Tibial nerve (tissue), 4 donors: ENCODE measurements around the gene STK33. TPM values are rescaled to one million over a fixed set of nuclear protein-coding genes. Genes with fewer than 3 reads are reported as not detected.

Experiments used
- DNase-seq, 2 donors: peaks; one replicate each; pipeline ENCODE4 v3.0.0-alpha.2; 2019; ENCODE audit warnings: low spot score in 2 of 2
- H3K27ac ChIP-seq, 4 donors: fragments of 200-600 bp; sonication (generic) in 3 of 4; one replicate each; pipeline ENCODE4 v1.5.1; 2017 to 2019; ENCODE audit warnings: mild to moderate bottlenecking in 1 of 4
- H3K27me3 ChIP-seq, 2 donors: fragments of 200-600 bp; sonication (generic) in 1 of 2; one replicate each; pipeline versions ENCODE4 v1.5.1 to v1.6.0; 2017 to 2019
- H3K36me3 ChIP-seq, 3 donors: fragments of 200-600 bp; sonication (generic); one replicate each; pipeline ENCODE4 v1.5.1; 2018 to 2019
- H3K4me1 ChIP-seq, 4 donors: fragments of 200-600 bp; sonication (generic) in 3 of 4; one replicate each; pipeline ENCODE4 v1.5.1; 2017 to 2019
- H3K4me3 ChIP-seq, 4 donors: fragments of 200-600 bp; sonication (generic) in 3 of 4; one replicate each; pipeline ENCODE4 v1.5.1; 2017 to 2019; ENCODE audit warnings: mild to moderate bottlenecking in 1 of 4, moderate library complexity in 1 of 4
- H3K9me3 ChIP-seq, 4 donors: fragments of 200-600 bp; sonication (generic) in 3 of 4; one replicate each; pipeline ENCODE4 v1.5.1; 2017 to 2019
- EP300 ChIP-seq, 2 donors: sonication (generic); formaldehyde crosslinking; IDR thresholded peaks; one replicate each; pipeline ENCODE4 v1.6.1; 2017; ENCODE audit warnings: antibody characterized with exemption in 2 of 2, mild to moderate bottlenecking in 1 of 2
- POLR2A ChIP-seq, 2 donors: fragments of 450-650 bp; IDR thresholded peaks; one replicate each; pipeline ENCODE4 v1.6.1; 2017; ENCODE audit warnings: antibody characterized with exemption in 2 of 2, mild to moderate bottlenecking in 2 of 2, moderate library complexity in 2 of 2
- WGBS, 2 donors: methylation state at CpG; one replicate each; pipeline ENCODE4 v1.1.5; 2018; 5-methylcytosine and 5-hydroxymethylcytosine counted together
- total RNA-seq, 4 donors: library from RNA; depleted of rRNA; stranded (reverse); fragments of >200 nt; gene quantifications; one replicate each; pipeline ENCODE4 v1.1.0, GENCODE V29; 2016
- TF ChIP-seq, protein P1 (sequence below), 5 experiments: fragments of 200-600 bp in 3 of 5; fragments of 450-650 bp in 2 of 5; sonication (generic) in 3 of 5; IDR thresholded peaks; one replicate each; pipeline ENCODE4 v1.5.1; 2016 to 2019; ENCODE audit warnings: antibody characterized with exemption in 5 of 5, mild to moderate bottlenecking in 3 of 5, moderate library complexity in 2 of 5

STK33 gene
- total RNA-seq, 4 donors from 2014 or later = 3.6 to 6.8 (median 5.0) TPM

DNA sequence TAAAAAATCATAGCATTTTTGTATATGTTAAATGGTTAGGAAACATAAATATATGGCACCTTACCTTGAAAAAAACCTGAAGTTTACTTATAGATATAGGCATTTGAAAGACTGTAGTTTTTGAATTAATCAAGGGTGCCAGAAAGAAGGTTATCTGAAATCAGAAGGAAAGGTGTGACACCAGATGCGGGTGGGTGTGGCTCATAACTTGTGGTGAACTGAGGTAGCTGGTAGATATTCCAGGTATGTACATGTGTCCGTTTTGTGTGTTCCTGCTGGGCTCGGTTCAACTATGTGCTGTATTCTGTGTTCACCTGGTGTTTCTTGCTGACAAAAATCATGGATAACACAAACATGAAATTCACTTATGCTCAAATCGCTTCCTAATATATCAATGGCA lies 35.6 kb downstream of the STK33 start:
- no peak overlapping the region for H3K4me3 ChIP-seq
- H3K36me3 ChIP-seq = no peaks in the 10 kb centered on the region
- no peaks in the 10 kb centered on the region for H3K27me3 ChIP-seq
- no peak for DNase-seq
- H3K4me1 ChIP-seq = no peaks in the 10 kb centered on the region
- WGBS, 2 donors = 94 to 98% methylated on average over 4 of the region's 4 CpGs
- TF ChIP-seq EP300 (IDR thresholded peaks at IDR 0.05) (no peak), POLR2A (IDR thresholded peaks at IDR 0.05) (no peak)
- TF ChIP-seq, protein P1, sequence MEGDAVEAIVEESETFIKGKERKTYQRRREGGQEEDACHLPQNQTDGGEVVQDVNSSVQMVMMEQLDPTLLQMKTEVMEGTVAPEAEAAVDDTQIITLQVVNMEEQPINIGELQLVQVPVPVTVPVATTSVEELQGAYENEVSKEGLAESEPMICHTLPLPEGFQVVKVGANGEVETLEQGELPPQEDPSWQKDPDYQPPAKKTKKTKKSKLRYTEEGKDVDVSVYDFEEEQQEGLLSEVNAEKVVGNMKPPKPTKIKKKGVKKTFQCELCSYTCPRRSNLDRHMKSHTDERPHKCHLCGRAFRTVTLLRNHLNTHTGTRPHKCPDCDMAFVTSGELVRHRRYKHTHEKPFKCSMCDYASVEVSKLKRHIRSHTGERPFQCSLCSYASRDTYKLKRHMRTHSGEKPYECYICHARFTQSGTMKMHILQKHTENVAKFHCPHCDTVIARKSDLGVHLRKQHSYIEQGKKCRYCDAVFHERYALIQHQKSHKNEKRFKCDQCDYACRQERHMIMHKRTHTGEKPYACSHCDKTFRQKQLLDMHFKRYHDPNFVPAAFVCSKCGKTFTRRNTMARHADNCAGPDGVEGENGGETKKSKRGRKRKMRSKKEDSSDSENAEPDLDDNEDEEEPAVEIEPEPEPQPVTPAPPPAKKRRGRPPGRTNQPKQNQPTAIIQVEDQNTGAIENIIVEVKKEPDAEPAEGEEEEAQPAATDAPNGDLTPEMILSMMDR (IDR thresholded peaks at IDR 0.05) = no peak
- H3K9me3 ChIP-seq = peaks cover 0 to 15% (median 0%) of the 10 kb centered on the region in 4 donors
- no peak overlapping the region for H3K27ac ChIP-seq

DNA sequence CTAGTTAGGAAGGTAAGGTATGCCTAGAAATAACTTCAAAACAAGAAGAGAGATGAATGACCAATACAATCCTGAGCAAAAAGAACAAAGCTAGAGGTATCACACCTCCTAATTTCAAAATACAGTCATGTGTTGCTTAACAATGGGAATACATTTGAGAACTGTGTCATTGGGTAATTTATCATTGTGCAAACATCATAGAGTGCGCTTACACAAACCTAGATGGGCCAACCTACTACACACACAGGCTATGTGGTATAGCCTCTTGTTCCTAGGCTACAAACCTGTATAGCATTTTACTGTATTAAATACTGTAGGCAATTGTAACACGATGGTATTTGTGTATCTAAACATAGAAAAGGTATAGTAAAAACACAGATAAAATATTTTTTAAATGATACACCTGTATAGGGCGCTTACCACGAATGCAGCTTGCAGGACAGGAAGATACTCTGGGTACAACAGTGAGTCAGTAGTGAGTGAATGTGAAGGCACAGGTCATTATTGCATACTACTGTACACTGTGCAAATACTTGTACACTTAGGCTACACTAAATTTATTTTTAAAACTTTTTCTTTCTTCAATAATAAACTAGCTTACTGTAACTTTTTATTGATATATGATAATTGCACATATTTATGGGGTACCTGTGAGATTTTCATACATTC lies 48.2 kb downstream of the STK33 start:
- no peaks in the 10 kb centered on the region for H3K27me3 ChIP-seq
- WGBS, 2 donors = 70 to 80% methylated on average over 4 of the region's 4 CpGs
- H3K27ac ChIP-seq = no peak overlapping the region
- DNase-seq = no peak
- no peaks in the 10 kb centered on the region for H3K36me3 ChIP-seq
- H3K4me1 ChIP-seq = no peaks in the 10 kb centered on the region
- peaks cover 0 to 13% (median 2%) of the 10 kb centered on the region in 4 donors for H3K9me3 ChIP-seq
- H3K4me3 ChIP-seq = no peak overlapping the region
- no peak for TF ChIP-seq EP300 (IDR thresholded peaks at IDR 0.05)
- no peak for TF ChIP-seq POLR2A (IDR thresholded peaks at IDR 0.05)
- TF ChIP-seq, protein P1 (IDR thresholded peaks at IDR 0.05) = no peak

DNA sequence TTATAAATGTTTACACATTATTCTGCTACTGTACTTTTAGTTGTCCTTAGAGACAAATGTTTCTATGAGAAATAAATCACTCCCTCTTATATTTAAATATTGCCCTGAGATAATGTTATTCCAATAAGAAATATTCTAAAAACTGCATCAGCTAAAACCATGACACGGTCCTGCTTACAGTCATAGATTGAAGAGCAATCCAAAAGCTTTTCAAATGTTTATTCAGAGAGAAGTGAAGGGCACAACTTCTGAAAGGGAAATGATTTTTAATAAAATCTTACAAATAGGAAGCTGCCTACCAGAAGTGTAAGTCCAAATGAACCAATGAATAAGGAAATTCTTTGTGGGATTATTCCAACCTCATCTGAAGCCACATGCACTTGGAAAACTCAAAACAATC lies 49.2 kb downstream of the STK33 start:
- TF ChIP-seq, protein P1 (IDR thresholded peaks at IDR 0.05) = no peak
- TF ChIP-seq EP300 (IDR thresholded peaks at IDR 0.05) = no peak
- no peak for TF ChIP-seq POLR2A (IDR thresholded peaks at IDR 0.05)
- Histone ChIP-seq H3K4me3 (no peak overlapping the region), H3K27me3 (no peaks in the 10 kb centered on the region), H3K9me3 (peaks cover 0 to 13% (median 2%) of the 10 kb centered on the region in 4 donors), H3K36me3 (no peaks in the 10 kb centered on the region), H3K27ac (no peak overlapping the region), H3K4me1 (no peaks in the 10 kb centered on the region)
- 49 to 60% methylated on average over 1 of the region's 1 CpG for WGBS, 2 donors
- DNase-seq = no peak

DNA sequence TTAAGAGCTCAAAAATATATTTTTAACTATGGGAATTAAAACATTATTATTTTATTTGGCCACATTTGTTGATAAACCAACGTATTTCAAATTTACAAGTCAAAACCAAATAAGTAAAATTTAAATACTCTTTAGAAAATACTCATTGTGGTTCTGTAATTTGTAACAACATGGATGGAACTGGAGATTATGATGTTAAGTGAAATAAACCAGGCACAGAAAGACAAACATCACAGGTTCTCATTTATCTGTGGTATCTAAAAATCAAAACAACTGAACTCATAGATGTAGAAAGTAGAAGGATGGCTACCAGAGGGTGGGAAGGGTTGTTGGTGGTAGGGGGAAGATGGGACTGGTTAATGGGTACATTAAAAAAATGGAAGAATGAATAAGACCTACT lies 50.8 kb downstream of the STK33 start:
- 71 to 80% methylated on average over 1 of the region's 1 CpG for WGBS, 2 donors
- Histone ChIP-seq H3K27ac (no peak overlapping the region), H3K9me3 (peaks cover 0 to 11% (median under 1%) of the 10 kb centered on the region in 4 donors), H3K4me3 (no peak overlapping the region), H3K36me3 (no peaks in the 10 kb centered on the region), H3K4me1 (no peaks in the 10 kb centered on the region), H3K27me3 (no peaks in the 10 kb centered on the region)
- no peak for DNase-seq
- TF ChIP-seq POLR2A (IDR thresholded peaks at IDR 0.05) = no peak
- TF ChIP-seq, protein P1 (IDR thresholded peaks at IDR 0.05) = no peak
- TF ChIP-seq EP300 (IDR thresholded peaks at IDR 0.05) = no peak

DNA sequence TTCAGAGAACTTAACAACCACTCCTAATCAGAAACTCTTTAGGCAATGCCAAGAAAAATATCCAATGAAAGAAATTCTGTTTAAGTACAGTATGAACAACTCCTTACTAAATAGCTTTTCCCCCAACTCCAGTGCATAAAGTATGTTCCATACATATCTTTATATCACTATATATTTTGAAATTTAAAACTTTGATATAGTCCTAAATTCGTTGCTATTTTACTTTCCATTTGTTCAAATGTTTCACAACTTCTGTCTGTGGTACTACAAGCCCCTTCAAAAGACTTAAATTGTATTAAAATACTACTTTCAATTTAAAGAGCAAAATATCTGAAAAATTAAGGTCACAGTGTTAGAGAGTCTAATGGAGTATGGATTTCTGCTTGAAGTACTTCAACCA lies 52.6 kb downstream of the STK33 start:
- WGBS, 2 donors = 56 to 67% methylated on average over 1 of the region's 1 CpG
- no peak for DNase-seq
- Histone ChIP-seq H3K4me3 (no peak overlapping the region), H3K4me1 (no peaks in the 10 kb centered on the region), H3K36me3 (no peaks in the 10 kb centered on the region), H3K27ac (no peak overlapping the region), H3K27me3 (no peaks in the 10 kb centered on the region), H3K9me3 (no peaks in the 10 kb centered on the region)
- TF ChIP-seq POLR2A (IDR thresholded peaks at IDR 0.05) (no peak), EP300 (IDR thresholded peaks at IDR 0.05) (no peak)
- TF ChIP-seq, protein P1 (IDR thresholded peaks at IDR 0.05) = no peak
